Activated T-cell treated with anti-CD3 and anti-CD28 coated beads, Interleukin-2, amount 50 U/mL, for 4 hours (primary cell): Measurements from ENCODE around the gene TRPV5. TPM values are rescaled to one million over a fixed set of nuclear protein-coding genes. Genes with fewer than 3 reads are reported as not detected.

Experiments used
- ATAC-seq, 2 donors: fragments of 200-7000 bp; cut with Tn5 transposase; one replicate each; pipeline ENCODE4 v1.10.0; 2021
- DNase-seq: peaks from one replicate; pipeline ENCODE4 v3.0.0-alpha.2; 2020
- H3K27me3 Mint-ChIP-seq: one replicate; pipeline ENCODE4 v1.8.0; 2021; ENCODE audit warnings: low read depth, mixed read lengths
- H3K36me3 Mint-ChIP-seq: one replicate; pipeline ENCODE4 v1.8.0; 2022; ENCODE audit warnings: mixed read lengths; ENCODE audit not compliant: insufficient read depth
- H3K4me1 Mint-ChIP-seq: one replicate; pipeline ENCODE4 v1.8.0; 2021; ENCODE audit warnings: low read depth, mixed read lengths
- H3K4me3 Mint-ChIP-seq: one replicate; pipeline ENCODE4 v1.8.0; 2021; ENCODE audit warnings: mild to moderate bottlenecking, moderate library complexity, mixed read lengths
- H3K9me3 Mint-ChIP-seq: one replicate; pipeline ENCODE4 v1.8.0; 2021; ENCODE audit warnings: mixed read lengths
- total RNA-seq, 3 donors: library from RNA; stranded (reverse); gene quantifications; one replicate each; pipeline ENCODE4 v1.2.1, GENCODE V29; 2021

TRPV5 gene
- total RNA-seq, 3 donors from 2014 or later: not detected

- Mint-ChIP-seq H3K4me1 (peaks cover 20% of the 10 kb centered on the region), H3K4me3 (no peak overlapping the region), H3K36me3 (peaks cover 4% of the 10 kb centered on the region), H3K9me3 (no peaks in the 10 kb centered on the region), H3K27me3 (no peaks in the 10 kb centered on the region)
- ATAC-seq: no peak
- DNase-seq: no peak
These were observed 74.1 kb downstream of the TRPV5 start for GRCh38 chr7:142859411-142859810.

Other genes with a start within 250 kb of the TRPV5 start
- 10 to 100 TPM in 1 of 3 donors, 1 to 10 TPM in 2; 6.6 to 11.7 (median 9.2) TPM for gene PRSS1, start 184.3 kb downstream of the TRPV5 start, total RNA-seq
- 10 to 100 TPM; 18.0 to 30.0 (median 25.2) TPM for gene PRSS2, start 162.8 kb downstream of the TRPV5 start, total RNA-seq
- gene EPHB6, start 78.7 kb downstream of the TRPV5 start, total RNA-seq: 1 to 10 TPM; 6.7 to 8.3 (median 8.0) TPM
- gene TRPV6, start 48.0 kb downstream of the TRPV5 start, total RNA-seq: not detected
- not detected for gene LLCFC1, start 5.7 kb upstream of the TRPV5 start, total RNA-seq
- gene KEL, start 28.6 kb upstream of the TRPV5 start, total RNA-seq: under 1 TPM in 1 of 3 donors, not detected in 2; 0.33 TPM
- not detected for gene OR9A2, start 93.4 kb upstream of the TRPV5 start, total RNA-seq
- gene OR6V1, start 118.6 kb upstream of the TRPV5 start, total RNA-seq: not detected
- gene PIP, start 198.3 kb upstream of the TRPV5 start, total RNA-seq: not detected
- not detected for gene TAS2R39, start 249.7 kb upstream of the TRPV5 start, total RNA-seq